H9 (cell line): Measurements from ENCODE around the gene CPB2. TPM values are rescaled to one million over a fixed set of nuclear protein-coding genes. Genes with fewer than 3 reads are reported as not detected.

ENCODE experiments used
- DNase-seq: peaks from one replicate; pipeline ENCODE4 v3.0.0-alpha.2; 2017
- H2AFZ ChIP-seq: one replicate; pipeline ENCODE4 v1.6.1; 2013; ENCODE audit warnings: mild to moderate bottlenecking, low read length, control low read depth, moderate library complexity
- H2AK5ac ChIP-seq: 2 replicates; pipeline ENCODE4 v1.6.1; 2013; ENCODE audit warnings: low read length, control low read depth, mixed read lengths; ENCODE audit not compliant: insufficient read length
- H2BK120ac ChIP-seq: one replicate; pipeline ENCODE4 v1.6.1; 2013; ENCODE audit warnings: low read depth, mild to moderate bottlenecking, low read length, control low read depth, inconsistent platforms; ENCODE audit not compliant: poor library complexity, severe bottlenecking
- H2BK12ac ChIP-seq: 2 replicates; pipeline ENCODE4 v1.6.1; 2013; ENCODE audit warnings: low read length, control low read depth, mixed read lengths, low read depth; ENCODE audit not compliant: insufficient read length
- H2BK15ac ChIP-seq: 2 replicates; pipeline ENCODE4 v1.6.1; 2013; ENCODE audit warnings: low read depth, low read length, control low read depth
- H2BK20ac ChIP-seq: one replicate; pipeline ENCODE4 v1.6.1; 2013; ENCODE audit warnings: low read depth, mild to moderate bottlenecking, low read length, control low read depth, inconsistent platforms; ENCODE audit not compliant: poor library complexity, severe bottlenecking
- H2BK5ac ChIP-seq: 2 replicates; pipeline ENCODE4 v1.6.1; 2013; ENCODE audit warnings: low read length, control low read depth, mixed read lengths; ENCODE audit not compliant: insufficient read length
- H3K14ac ChIP-seq: 2 replicates; pipeline ENCODE4 v1.6.1; 2013; ENCODE audit warnings: low read length, control low read depth; ENCODE audit not compliant: insufficient read depth
- H3K18ac ChIP-seq: 2 replicates; pipeline ENCODE4 v1.6.1; 2013; ENCODE audit warnings: low read depth, mild to moderate bottlenecking, mixed read lengths, low read length, control low read depth; ENCODE audit not compliant: insufficient read length
- H3K23ac ChIP-seq: 2 replicates; pipeline ENCODE4 v1.6.1; 2013; ENCODE audit warnings: low read length, control low read depth, mixed read lengths, low read depth; ENCODE audit not compliant: insufficient read length
- H3K23me2 ChIP-seq: 2 replicates; pipeline ENCODE4 v1.6.1; 2013; ENCODE audit warnings: low read depth, mild to moderate bottlenecking, mixed read lengths, low read length, control low read depth; ENCODE audit not compliant: insufficient read length, poor library complexity, severe bottlenecking
- H3K27ac ChIP-seq: 2 replicates; pipeline ENCODE4 v1.5.1; 2013; ENCODE audit warnings: low read length, control low read depth, mixed read lengths, low read depth; ENCODE audit not compliant: insufficient read length
- H3K27me3 ChIP-seq: 2 replicates; pipeline ENCODE4 v1.6.1; 2013; ENCODE audit warnings: low read length, control low read depth, inconsistent platforms; ENCODE audit not compliant: insufficient read depth
- H3K4ac ChIP-seq: 2 replicates; pipeline ENCODE4 v1.6.1; 2013; ENCODE audit warnings: low read depth, mild to moderate bottlenecking, control low read depth, inconsistent platforms, low read length, moderate library complexity
- H3K4me1 ChIP-seq: 2 replicates; pipeline ENCODE4 v1.6.1; 2013; ENCODE audit warnings: low read length, control low read depth, inconsistent platforms; ENCODE audit not compliant: insufficient read depth
- H3K4me2 ChIP-seq: 2 replicates; pipeline ENCODE4 v1.6.1; 2013; ENCODE audit warnings: low read length, control low read depth, mixed read lengths; ENCODE audit not compliant: insufficient read length, insufficient read depth
- H3K56ac ChIP-seq: 2 replicates; pipeline ENCODE4 v1.6.1; 2013; ENCODE audit warnings: low read depth, mild to moderate bottlenecking, mixed read lengths, low read length, control low read depth; ENCODE audit not compliant: insufficient read length
- H3K79me1 ChIP-seq: 2 replicates; pipeline ENCODE4 v1.6.1; 2013; ENCODE audit warnings: low read depth, mild to moderate bottlenecking, moderate library complexity, low read length, control low read depth, inconsistent platforms; ENCODE audit not compliant: insufficient read depth, poor library complexity, severe bottlenecking
- H3K79me2 ChIP-seq: 2 replicates; pipeline ENCODE4 v1.6.1; 2013; ENCODE audit warnings: low read length, control low read depth, inconsistent platforms; ENCODE audit not compliant: insufficient read depth
- H3K9ac ChIP-seq: 2 replicates; pipeline ENCODE4 v1.6.1; 2013; ENCODE audit warnings: low read length, control low read depth, mixed read lengths; ENCODE audit not compliant: insufficient read length; ENCODE audit errors: extremely low read depth
- H3K9me3 ChIP-seq: one replicate; pipeline ENCODE4 v1.6.1; 2013; ENCODE audit warnings: low read depth, low read length, inconsistent platforms; ENCODE audit not compliant: control insufficient read depth
- H3T11ph ChIP-seq: one replicate; pipeline ENCODE4 v1.6.1; 2013; ENCODE audit warnings: mild to moderate bottlenecking, low read length, control low read depth, inconsistent platforms
- H4K20me1 ChIP-seq: one replicate; pipeline ENCODE4 v1.6.1; 2013; ENCODE audit not compliant: control insufficient read depth, insufficient read length, insufficient read depth
- H4K5ac ChIP-seq: 2 replicates; pipeline ENCODE4 v1.6.1; 2013; ENCODE audit warnings: low read depth, mild to moderate bottlenecking, mixed read lengths, low read length, control low read depth; ENCODE audit not compliant: insufficient read length
- H4K8ac ChIP-seq: replicated peaks from 2 replicates; pipeline ENCODE4 v1.6.1; 2013; ENCODE audit warnings: low read length, control low read depth, mixed read lengths, low read depth; ENCODE audit not compliant: insufficient read length
- H4K91ac ChIP-seq: 2 replicates; pipeline ENCODE4 v1.6.1; 2013; ENCODE audit warnings: low read depth, mild to moderate bottlenecking, moderate library complexity, mixed read lengths, low read length, control low read depth; ENCODE audit not compliant: insufficient read length
- H3K27ac Mint-ChIP-seq, 3 experiments: 2 replicates in 2 of 3; 3 replicates in 1 of 3; pipeline ENCODE4 v1.8.0; 2020 to 2021; ENCODE audit warnings: mixed read lengths in 3 of 3, mild to moderate bottlenecking in 1 of 3, moderate library complexity in 1 of 3
- H3K27me3 Mint-ChIP-seq: 2 replicates; pipeline ENCODE4 v1.8.0; 2021; ENCODE audit warnings: low read depth, mild to moderate bottlenecking, moderate library complexity, mixed read lengths
- H3K36me3 Mint-ChIP-seq, 3 experiments: 2 replicates in 2 of 3; 3 replicates in 1 of 3; pipeline ENCODE4 v1.8.0; 2020 to 2021; ENCODE audit warnings: low read depth in 3 of 3, mixed read lengths in 3 of 3; ENCODE audit not compliant: insufficient read depth in 1 of 3
- H3K4me1 Mint-ChIP-seq, 2 experiments: 2 replicates each; pipeline ENCODE4 v1.8.0; 2020; ENCODE audit warnings: mixed read lengths in 2 of 2
- H3K4me3 Mint-ChIP-seq, 2 experiments: 2 replicates in 1 of 2; 3 replicates in 1 of 2; pipeline ENCODE4 v1.8.0; 2020 to 2021; ENCODE audit warnings: mild to moderate bottlenecking in 2 of 2, mixed read lengths in 2 of 2, moderate library complexity in 1 of 2
- H3K9me3 Mint-ChIP-seq, 2 experiments: 2 replicates in 1 of 2; 3 replicates in 1 of 2; pipeline ENCODE4 v1.8.0; 2020; ENCODE audit warnings: mild to moderate bottlenecking in 2 of 2, mixed read lengths in 2 of 2, moderate library complexity in 1 of 2
- CTCF ChIP-seq: fragments of 200-600 bp; sonication (generic); conservative IDR thresholded peaks from 3 replicates; pipeline ENCODE4 v1.8.0; 2021; ENCODE audit warnings: antibody characterized with exemption, mild to moderate bottlenecking
- WGBS: extraction: QIAGEN DNeasy Blood & Tissue Kit; methylation state at CpG from one replicate; pipeline ENCODE4 v1.1.7; 2013; ENCODE audit warnings: missing lambda C conversion rate, low lambda C conversion rate, mixed read lengths; ENCODE audit not compliant: insufficient read length; ENCODE audit errors: extremely low coverage; 5-methylcytosine and 5-hydroxymethylcytosine counted together
- total RNA-seq: library from RNA; stranded (reverse); gene quantifications from 2 replicates; pipeline ENCODE4 v1.2.1, GENCODE V29; 2021

CPB2 gene
- total RNA-seq, 1 experiment from 2014 or later: not detected

- Histone ChIP-seq H2AFZ (no peak overlapping the region), H2BK120ac (no peak overlapping the region), H2BK20ac (no peak overlapping the region), H3K18ac (no peak overlapping the region), H3K23ac (no peak overlapping the region), H3K23me2 (no peaks in the 10 kb centered on the region), H3K79me2 (no peaks in the 10 kb centered on the region), H3K56ac (no peak overlapping the region), H3K79me1 (no peaks in the 10 kb centered on the region), H3K4me2 (no peak overlapping the region), H4K91ac (no peak overlapping the region), H3K27me3 (no peaks in the 10 kb centered on the region), H2BK15ac (no peak overlapping the region), H3T11ph (no peak overlapping the region), H2AK5ac (no peak overlapping the region), H3K14ac (no peak overlapping the region), H3K9me3 (no peaks in the 10 kb centered on the region), H2BK5ac (no peak overlapping the region), H3K4me1 (peaks cover 3% of the 10 kb centered on the region; the same call in 1 of the 2 replicates), H2BK12ac (no peak overlapping the region), H4K5ac (no peak overlapping the region), H4K8ac (no peak overlapping the region), H3K4ac (no peak overlapping the region), H3K9ac (no peak overlapping the region), H3K27ac (no peak overlapping the region), H4K20me1 (no peaks in the 10 kb centered on the region)
- peaks cover 10 to 11% of the 10 kb centered on the region in 2 experiments for H3K4me1 Mint-ChIP-seq
- no peak overlapping the region for H3K4me3 Mint-ChIP-seq
- no peak overlapping the region for H3K27ac Mint-ChIP-seq
- H3K9me3 Mint-ChIP-seq: no peaks in the 10 kb centered on the region
- no peak for DNase-seq
- H3K36me3 Mint-ChIP-seq: no peaks in the 10 kb centered on the region; a peak in 1 of 7 replicates
- H3K27me3 Mint-ChIP-seq: no peaks in the 10 kb centered on the region
- TF ChIP-seq CTCF: no peak
- WGBS: no CpG with 5 or more reads among the region's 4 CpGs
These were observed 16.8 kb upstream of the CPB2 start for GRCh38 chr13:46121597-46122163.
